Fibroblast of lung (primary cell): Measurements from ENCODE around the gene IL4I1.

Experiments
- CTCF ChIP-seq, 2 donors: IDR thresholded peaks in 1 of 2; conservative IDR thresholded peaks in 1 of 2; 1 replicate in 1 of 2; 2 replicates in 1 of 2; pipeline ENCODE4 v1.5.1; 2011 to 2012; ENCODE audit warnings: low read length in 2 of 2, control low read depth in 1 of 2, inconsistent platforms in 1 of 2, low read depth in 1 of 2, mild to moderate bottlenecking in 1 of 2
- EZH2 ChIP-seq: IDR thresholded peaks from 2 replicates; pipeline ENCODE4 v1.5.1; 2012; ENCODE audit warnings: low read length, control low read depth, mild to moderate bottlenecking; ENCODE audit errors: missing control alignments

DNA sequence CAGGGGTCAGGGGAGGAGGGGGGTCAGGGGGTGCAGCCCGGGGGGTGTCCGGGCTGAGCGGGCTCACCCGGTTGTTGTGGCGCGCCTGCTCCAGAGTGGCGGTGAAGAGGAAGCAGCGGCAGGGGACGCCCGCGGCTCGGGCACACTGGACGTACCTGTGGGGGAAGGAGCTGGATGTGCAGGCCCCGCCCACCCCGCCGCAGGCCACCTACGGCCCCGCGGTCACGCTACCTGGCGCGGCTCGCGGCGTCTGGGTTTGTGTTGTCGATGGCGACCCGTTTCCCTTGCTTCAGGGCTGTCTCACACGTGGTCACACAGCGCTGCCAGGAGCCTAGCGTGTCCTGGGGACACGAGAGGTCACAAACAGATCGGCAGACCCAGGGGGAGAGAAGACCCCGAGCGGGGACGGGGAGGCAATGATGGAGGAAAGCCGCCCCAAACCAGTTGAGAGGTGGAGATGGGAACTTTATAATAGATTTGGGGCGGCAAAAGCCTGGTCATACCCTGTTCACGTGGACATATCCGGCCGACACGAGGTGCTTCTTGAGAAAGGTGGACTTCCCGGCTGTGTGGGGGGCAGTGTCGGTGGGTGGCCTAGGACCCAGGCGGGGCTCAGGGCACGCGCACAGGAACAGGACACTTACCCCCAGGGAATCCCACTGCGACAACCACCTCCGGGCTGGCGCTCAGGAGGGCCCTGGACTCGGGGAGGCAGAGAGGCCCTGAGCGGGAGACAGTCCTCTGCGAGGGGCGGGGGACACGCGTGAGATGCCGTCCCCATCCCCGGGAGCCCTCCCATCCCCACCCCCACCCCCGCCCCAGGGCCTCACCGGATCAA, 34.9 kb downstream of the IL4I1 start:
- TF ChIP-seq CTCF (conservative IDR thresholded peaks at IDR 0.05 in 1 of 2, IDR thresholded peaks at IDR 0.05 in 1 of 2; ENCODE audit: low read depth in 1 of 2, low read length in 2 of 2) (no peak), EZH2 (no peak)
